HepG2 (cell line): ENCODE results near the gene CNOT10. TPM values are rescaled to one million over a fixed set of nuclear protein-coding genes. Genes with fewer than 3 reads are reported as not detected.

Experiments
- ARID4A ChIP-seq: sonication (generic); formaldehyde crosslinking; IDR thresholded peaks from 2 replicates; pipeline ENCODE4 v1.5.0; 2020; ENCODE audit warnings: mild to moderate bottlenecking, missing genetic modification reagents, borderline replicate concordance
- JARID2 ChIP-seq: sonication (generic); formaldehyde crosslinking; IDR thresholded peaks from 2 replicates; pipeline ENCODE4 v1.8.1; 2023; ENCODE audit warnings: missing genetic modification reagents, inconsistent platforms; ENCODE audit not compliant: insufficient replicate concordance
- MZF1 ChIP-seq: sonication (generic); formaldehyde crosslinking; IDR thresholded peaks from 2 replicates; pipeline ENCODE4 v1.8.1; 2023; ENCODE audit warnings: mild to moderate bottlenecking, missing genetic modification reagents, borderline replicate concordance
- RBM22 ChIP-seq: fragments of 200-400 bp; formaldehyde crosslinking; optimal IDR thresholded peaks from 2 replicates; pipeline ENCODE3; 2017; ENCODE audit warnings: mild to moderate bottlenecking, low read length, moderate library complexity
- SSRP1 ChIP-seq: IDR thresholded peaks from 2 replicates; pipeline ENCODE4 v1.6.1; 2016; ENCODE audit warnings: control low read depth
- STAT5B ChIP-seq: sonication (generic); formaldehyde crosslinking; IDR thresholded peaks from 2 replicates; pipeline ENCODE4 v1.4.0; 2020; ENCODE audit warnings: missing genetic modification reagents
- THYN1 ChIP-seq: sonication (generic); formaldehyde crosslinking; IDR thresholded peaks from 2 replicates; pipeline ENCODE4 v1.8.1; 2023; ENCODE audit warnings: low read depth, mild to moderate bottlenecking, moderate library complexity, missing genetic modification reagents, borderline replicate concordance
- ZEB1 ChIP-seq: IDR thresholded peaks from 2 replicates; pipeline ENCODE4 v1.6.1; 2012; ENCODE audit warnings: mild to moderate bottlenecking, low read depth, inconsistent platforms; ENCODE audit not compliant: insufficient replicate concordance
- ZKSCAN5 ChIP-seq: sonication (generic); formaldehyde crosslinking; IDR thresholded peaks from 2 replicates; pipeline ENCODE4 v1.5.1; 2020; ENCODE audit warnings: mild to moderate bottlenecking, missing genetic modification reagents
- ZNF234 ChIP-seq: sonication (generic); formaldehyde crosslinking; conservative IDR thresholded peaks from 2 replicates; pipeline ENCODE4 v1.5.1; 2020; ENCODE audit warnings: mild to moderate bottlenecking, missing genetic modification reagents
- ZNF282 ChIP-seq: fragments of 450-650 bp; IDR thresholded peaks from 2 replicates; pipeline ENCODE4 v1.6.1; 2018; ENCODE audit not compliant: partially characterized antibody
- ZNF496 ChIP-seq: sonication (generic); formaldehyde crosslinking; IDR thresholded peaks from 2 replicates; pipeline ENCODE4 v1.8.1; 2023; ENCODE audit warnings: mild to moderate bottlenecking, moderate library complexity, missing genetic modification reagents; ENCODE audit not compliant: insufficient replicate concordance
- ZNF580 ChIP-seq: IDR thresholded peaks from 2 replicates; pipeline ENCODE4 v1.6.1; 2016; ENCODE audit warnings: low read depth, borderline replicate concordance
- ZNF83 ChIP-seq: sonication (generic); formaldehyde crosslinking; IDR thresholded peaks from 2 replicates; pipeline ENCODE4 v1.4.0; 2020; ENCODE audit warnings: missing genetic modification reagents, mild to moderate bottlenecking, borderline replicate concordance
- polyA plus RNA-seq, 8 experiments: library from polyadenylated mRNA; depleted of rRNA in 3 of 8; stranded (reverse) in 7 of 8; unstranded in 1 of 8; fragments of >200 nt; fragmentation: Illumina TruSeq in 4 of 8; extraction: Trizol in 4 of 8; gene quantifications; 2 replicates each; pipeline versions ENCODE4 v1.2.1 to v1.2.3, GENCODE V29; 2011 to 2016; ENCODE audit warnings: low read depth in 4 of 8, missing spikeins in 1 of 8, mixed read lengths in 1 of 8; ENCODE audit not compliant: insufficient read depth in 1 of 8
- total RNA-seq, 5 experiments: library from RNA; depleted of rRNA; stranded (reverse); fragments of >200 nt; fragmentation: Illumina TruSeq; extraction: Trizol; gene quantifications; 2 replicates each; pipeline ENCODE4 v1.2.3, GENCODE V29; 2016; ENCODE audit warnings: low read depth in 1 of 5
- TF ChIP-seq, protein P1 (sequence below): sonication (generic); formaldehyde crosslinking; IDR thresholded peaks from 2 replicates; pipeline ENCODE4 v1.9.0; 2021; ENCODE audit warnings: missing genetic modification reagents, borderline replicate concordance
- TF ChIP-seq, protein P2 (sequence below): sonication (generic); formaldehyde crosslinking; IDR thresholded peaks from 2 replicates; pipeline ENCODE4 v1.8.0; 2022; ENCODE audit warnings: missing genetic modification reagents, mild to moderate bottlenecking, inconsistent platforms, borderline replicate concordance

Gene CNOT10
- total and polyA plus RNA-seq, 2 of the 13 experiments (the other 11 are each of a cell fraction or from before 2014, with no cell fraction given) = 21.2 to 34.1 TPM

DNA sequence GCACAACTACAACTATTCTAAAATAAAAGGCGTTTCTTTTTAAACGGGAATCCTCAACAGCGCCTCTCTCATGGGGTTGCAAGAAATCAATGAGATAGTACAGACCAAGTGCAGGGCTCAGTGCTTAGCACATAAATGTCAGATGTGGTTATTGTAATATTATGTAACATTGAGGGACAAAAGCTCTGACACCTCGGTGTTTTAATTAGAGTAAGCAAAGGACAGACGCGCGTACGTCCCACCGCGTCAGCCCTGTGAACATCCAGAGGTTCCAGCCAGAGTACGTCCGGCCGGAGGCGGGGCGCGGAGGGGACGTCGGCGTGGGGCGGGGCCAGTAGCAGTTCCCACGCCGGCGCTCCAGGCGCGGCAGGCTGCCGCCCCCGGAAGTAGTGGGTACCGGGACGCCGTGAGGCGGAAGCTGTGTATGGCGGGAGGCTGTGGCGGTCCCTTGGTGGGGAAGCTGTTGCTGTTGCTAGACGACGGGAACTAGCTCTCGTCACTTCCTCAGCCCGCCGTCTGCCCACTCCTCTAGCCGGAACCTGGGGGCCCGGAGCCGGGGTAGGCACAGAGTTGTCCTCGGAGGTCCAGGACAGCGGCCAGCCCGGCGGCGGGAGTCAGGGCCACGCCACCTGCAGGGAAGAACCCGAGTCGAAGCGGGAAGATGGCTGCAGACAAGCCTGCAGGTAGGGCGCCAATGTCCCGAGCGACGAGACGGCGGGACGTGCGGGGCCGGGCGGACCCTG is at the start of gene CNOT10 (continued):
- TF ChIP-seq, protein P1, sequence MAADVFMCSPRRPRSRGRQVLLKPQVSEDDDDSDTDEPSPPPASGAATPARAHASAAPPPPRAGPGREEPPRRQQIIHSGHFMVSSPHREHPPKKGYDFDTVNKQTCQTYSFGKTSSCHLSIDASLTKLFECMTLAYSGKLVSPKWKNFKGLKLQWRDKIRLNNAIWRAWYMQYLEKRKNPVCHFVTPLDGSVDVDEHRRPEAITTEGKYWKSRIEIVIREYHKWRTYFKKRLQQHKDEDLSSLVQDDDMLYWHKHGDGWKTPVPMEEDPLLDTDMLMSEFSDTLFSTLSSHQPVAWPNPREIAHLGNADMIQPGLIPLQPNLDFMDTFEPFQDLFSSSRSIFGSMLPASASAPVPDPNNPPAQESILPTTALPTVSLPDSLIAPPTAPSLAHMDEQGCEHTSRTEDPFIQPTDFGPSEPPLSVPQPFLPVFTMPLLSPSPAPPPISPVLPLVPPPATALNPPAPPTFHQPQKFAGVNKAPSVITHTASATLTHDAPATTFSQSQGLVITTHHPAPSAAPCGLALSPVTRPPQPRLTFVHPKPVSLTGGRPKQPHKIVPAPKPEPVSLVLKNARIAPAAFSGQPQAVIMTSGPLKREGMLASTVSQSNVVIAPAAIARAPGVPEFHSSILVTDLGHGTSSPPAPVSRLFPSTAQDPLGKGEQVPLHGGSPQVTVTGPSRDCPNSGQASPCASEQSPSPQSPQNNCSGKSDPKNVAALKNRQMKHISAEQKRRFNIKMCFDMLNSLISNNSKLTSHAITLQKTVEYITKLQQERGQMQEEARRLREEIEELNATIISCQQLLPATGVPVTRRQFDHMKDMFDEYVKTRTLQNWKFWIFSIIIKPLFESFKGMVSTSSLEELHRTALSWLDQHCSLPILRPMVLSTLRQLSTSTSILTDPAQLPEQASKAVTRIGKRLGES (CRISPR knock-in tag) = no peak
- no peak for TF ChIP-seq JARID2 (CRISPR knock-in tag)
- peak; percentile 48; the same call in 1 of the 2 replicates for TF ChIP-seq ZNF83 (CRISPR knock-in tag)
- no peak for TF ChIP-seq THYN1 (CRISPR knock-in tag)
- no peak for TF ChIP-seq ZEB1
- TF ChIP-seq MZF1 = no peak
- no peak for TF ChIP-seq RBM22
- peak; percentile 67; the same call in 1 of the 2 replicates for TF ChIP-seq ZNF580 (CRISPR knock-in tag)
- no peak for TF ChIP-seq ZNF496
- no peak for TF ChIP-seq SSRP1 (CRISPR knock-in tag)
- no peak for TF ChIP-seq STAT5B (CRISPR knock-in tag)
- no peak for TF ChIP-seq ZKSCAN5 (CRISPR knock-in tag)
- TF ChIP-seq ARID4A = peak; percentile 96
- no peak for TF ChIP-seq ZNF282
- TF ChIP-seq ZNF234 (CRISPR knock-in tag) = no peak; the same call in 1 of the 2 replicates
- TF ChIP-seq, protein P2, sequence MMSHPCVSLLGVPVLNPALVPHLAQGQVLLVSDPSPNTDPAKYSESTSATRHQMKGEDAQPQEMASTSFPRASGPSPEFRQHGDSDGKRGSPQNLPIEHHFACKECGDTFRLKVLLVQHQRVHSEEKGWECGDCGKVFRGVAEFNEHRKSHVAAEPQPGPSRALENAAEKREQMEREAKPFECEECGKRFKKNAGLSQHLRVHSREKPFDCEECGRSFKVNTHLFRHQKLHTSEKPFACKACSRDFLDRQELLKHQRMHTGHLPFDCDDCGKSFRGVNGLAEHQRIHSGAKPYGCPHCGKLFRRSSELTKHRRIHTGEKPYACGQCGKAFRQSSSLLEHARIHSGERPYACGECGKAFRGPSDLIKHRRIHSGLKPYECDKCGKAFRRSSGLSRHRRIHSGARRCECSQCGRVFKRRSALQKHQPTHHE = peak; percentile 91
